Parathyroid adenoma (tissue), 2 donors: Measurements from ENCODE around the gene ZMIZ1.

Source experiments
- H2AFZ ChIP-seq: fragments of 300-600 bp; sonication (generic); one replicate; pipeline ENCODE4 v1.7.0; 2017; ENCODE audit warnings: antibody characterized with exemption, mild to moderate bottlenecking
- H3K27ac ChIP-seq: fragments of 300-600 bp; sonication (generic); one replicate; pipeline ENCODE4 v1.7.0; 2017
- H3K27me3 ChIP-seq: fragments of 300-600 bp; sonication (generic); one replicate; pipeline ENCODE4 v1.7.0; 2017; ENCODE audit warnings: low read length; ENCODE audit not compliant: control insufficient read depth, insufficient read depth
- H3K36me3 ChIP-seq: fragments of 300-600 bp; sonication (generic); one replicate; pipeline ENCODE4 v1.7.0; 2017; ENCODE audit warnings: low read length; ENCODE audit not compliant: control insufficient read depth, insufficient read depth
- H3K4me1 ChIP-seq: fragments of 300-600 bp; sonication (generic); one replicate; pipeline ENCODE4 v1.7.0; 2017; ENCODE audit warnings: control low read depth
- H3K4me2 ChIP-seq: fragments of 300-600 bp; sonication (generic); one replicate; pipeline ENCODE4 v1.7.0; 2017; ENCODE audit warnings: low read length
- H3K4me3 ChIP-seq: fragments of 300-600 bp; sonication (generic); one replicate; pipeline ENCODE4 v1.7.0; 2017; ENCODE audit warnings: low read depth, low read length
- H3K79me2 ChIP-seq: fragments of 300-600 bp; sonication (generic); one replicate; pipeline ENCODE4 v1.7.0; 2017; ENCODE audit warnings: control low read depth
- H3K9ac ChIP-seq: fragments of 300-600 bp; sonication (generic); one replicate; pipeline ENCODE4 v1.7.0; 2017; ENCODE audit warnings: mild to moderate bottlenecking
- H3K9me3 ChIP-seq: fragments of 300-600 bp; sonication (generic); one replicate; pipeline ENCODE4 v1.7.0; 2017; ENCODE audit warnings: low read length; ENCODE audit not compliant: control insufficient read depth
- CTCF ChIP-seq: fragments of 300-600 bp; sonication (generic); IDR thresholded peaks from one replicate; pipeline ENCODE4 v1.7.0; 2017; ENCODE audit warnings: antibody characterized with exemption, mild to moderate bottlenecking
- donor health status: primary hyperparathyroidism.

The ZMIZ1 gene

GRCh38 chr10:79150444-79150754 is 81.6 kb downstream of the ZMIZ1 start:
- Histone ChIP-seq H3K27ac (peak overlapping the region; percentile 30), H3K4me1 (peaks cover 24% of the 10 kb centered on the region), H3K9me3 (no peaks in the 10 kb centered on the region), H3K4me2 (no peak overlapping the region), H2AFZ (peak overlapping the region; percentile 39), H3K27me3 (no peaks in the 10 kb centered on the region), H3K4me3 (no peak overlapping the region), H3K79me2 (no peaks in the 10 kb centered on the region), H3K36me3 (no peaks in the 10 kb centered on the region), H3K9ac (no peak overlapping the region)
- TF ChIP-seq CTCF, result no peak

GRCh38 chr10:79152423-79152817 is 83.7 kb downstream of the ZMIZ1 start:
- H3K4me2 ChIP-seq, result no peak overlapping the region
- H3K4me1 ChIP-seq, result peaks cover 8% of the 10 kb centered on the region
- no peaks in the 10 kb centered on the region for H3K9me3 ChIP-seq
- H2AFZ ChIP-seq, result no peak overlapping the region
- no peak overlapping the region for H3K4me3 ChIP-seq
- H3K27ac ChIP-seq, result no peak overlapping the region
- no peak overlapping the region for H3K9ac ChIP-seq
- H3K79me2 ChIP-seq, result no peaks in the 10 kb centered on the region
- H3K27me3 ChIP-seq, result no peaks in the 10 kb centered on the region
- no peaks in the 10 kb centered on the region for H3K36me3 ChIP-seq
- TF ChIP-seq CTCF, result no peak

GRCh38 chr10:79153745-79154144 is 85.0 kb downstream of the ZMIZ1 start:
- no peak overlapping the region for H2AFZ ChIP-seq
- H3K4me1 ChIP-seq, result peaks cover 8% of the 10 kb centered on the region
- H3K79me2 ChIP-seq, result peaks cover 1% of the 10 kb centered on the region
- H3K9me3 ChIP-seq, result no peaks in the 10 kb centered on the region
- H3K27ac ChIP-seq, result no peak overlapping the region
- no peak overlapping the region for H3K9ac ChIP-seq
- H3K4me2 ChIP-seq, result no peak overlapping the region
- no peaks in the 10 kb centered on the region for H3K36me3 ChIP-seq
- no peak for TF ChIP-seq CTCF
- no peak overlapping the region for H3K4me3 ChIP-seq
- H3K27me3 ChIP-seq, result no peaks in the 10 kb centered on the region

GRCh38 chr10:79155301-79156081 is 86.7 kb downstream of the ZMIZ1 start:
- Histone ChIP-seq H3K9ac (no peak overlapping the region), H3K9me3 (no peaks in the 10 kb centered on the region), H3K4me2 (no peak overlapping the region), H3K27me3 (no peaks in the 10 kb centered on the region), H3K36me3 (no peaks in the 10 kb centered on the region), H3K27ac (no peak overlapping the region), H3K4me3 (no peak overlapping the region), H3K79me2 (peaks cover 2% of the 10 kb centered on the region), H2AFZ (no peak overlapping the region), H3K4me1 (no peaks in the 10 kb centered on the region)
- no peak for TF ChIP-seq CTCF
